Right atrium auricular region (tissue), 2 donors: ENCODE measurements around the gene GPRASP3. TPM values are rescaled to one million over a fixed set of nuclear protein-coding genes. Genes with fewer than 3 reads are reported as not detected.
A peak's percentile ranks its signal among the peaks of the same experiment; 100 is the strongest.

Experiments used
- DNase-seq: peaks from one replicate; pipeline ENCODE4 v3.0.0-alpha.2; 2019; ENCODE audit warnings: low spot score
- H3K27ac ChIP-seq, 2 donors: fragments of 200-600 bp; sonication (generic); 1 replicate in 1 of 2; 2 replicates in 1 of 2; pipeline ENCODE4 v1.5.1; 2016 to 2019
- H3K27me3 ChIP-seq, 2 donors: fragments of 200-600 bp; sonication (generic); one replicate each; pipeline versions ENCODE4 v1.5.1 to v1.6.0; 2017 to 2019
- H3K36me3 ChIP-seq: fragments of 200-600 bp; sonication (generic); one replicate; pipeline ENCODE4 v1.5.1; 2016
- H3K4me1 ChIP-seq, 2 donors: fragments of 200-600 bp; sonication (generic); one replicate each; pipeline versions ENCODE4 v1.5.1 to v1.6.0; 2017 to 2019
- H3K4me3 ChIP-seq, 2 donors: fragments of 200-600 bp; sonication (generic); 1 replicate in 1 of 2; 2 replicates in 1 of 2; pipeline ENCODE4 v1.5.1; 2017 to 2019; ENCODE audit warnings: mild to moderate bottlenecking in 1 of 2, moderate library complexity in 1 of 2
- H3K9me3 ChIP-seq, 2 donors: fragments of 200-600 bp; sonication (generic); one replicate each; pipeline ENCODE4 v1.5.1; 2019
- CTCF ChIP-seq, 2 donors: fragments of 200-600 bp; sonication (generic); IDR thresholded peaks; one replicate each; pipeline ENCODE4 v1.5.1; 2019; ENCODE audit warnings: antibody characterized with exemption in 2 of 2
- total RNA-seq, 2 donors: library from RNA; depleted of rRNA; stranded (reverse); fragments of >200 nt; gene quantifications; one replicate each; pipeline ENCODE4 v1.1.0, GENCODE V29; 2016

Gene GPRASP3
- total RNA-seq, 2 donors from 2014 or later, result 3.4 to 3.7 TPM

GRCh38 chrX:102767287-102767686, 46.7 kb downstream of the GPRASP3 start:
- H3K36me3 ChIP-seq, result no peaks in the 10 kb centered on the region
- no peak for DNase-seq
- no peaks in the 10 kb centered on the region for H3K4me1 ChIP-seq
- H3K9me3 ChIP-seq, result no peaks in the 10 kb centered on the region
- TF ChIP-seq CTCF (IDR thresholded peaks at IDR 0.05), result no peak
- H3K4me3 ChIP-seq, result no peak overlapping the region
- no peaks in the 10 kb centered on the region for H3K27me3 ChIP-seq
- no peak overlapping the region for H3K27ac ChIP-seq

- peak; percentile 89 for DNase-seq
- Histone ChIP-seq H3K36me3 (no peaks in the 10 kb centered on the region), H3K9me3 (no peaks in the 10 kb centered on the region), H3K27me3 (no peaks in the 10 kb centered on the region), H3K4me3 (peak overlapping the region; percentile 54 to 56), H3K4me1 (no peaks in the 10 kb centered on the region), H3K27ac (peak overlapping the region; percentile 33 to 55)
- no peak for TF ChIP-seq CTCF (IDR thresholded peaks at IDR 0.05)
These were observed 48.6 kb downstream of the GPRASP3 start for GRCh38 chrX:102768987-102769761.

Other genes starting within 250 kb of the GPRASP3 start
- not detected for gene TCP11X2, start 248.9 kb upstream of the GPRASP3 start, total RNA-seq
- 1 to 10 TPM in 1 of 2 donors, not detected in 1; 1.5 TPM for gene TMSB15A, start 204.0 kb upstream of the GPRASP3 start, total RNA-seq
- gene ARMCX5, start 121.2 kb upstream of the GPRASP3 start, total RNA-seq, result 1 to 10 TPM; 7.5 to 7.9 TPM
- 10 to 100 TPM; 11.4 to 18.6 TPM for gene GPRASP1, start 69.3 kb upstream of the GPRASP3 start, total RNA-seq
- 10 to 100 TPM; 14.8 to 21.9 TPM for gene GPRASP2, start 8.3 kb upstream of the GPRASP3 start, total RNA-seq
- 1 to 10 TPM in 1 of 2 donors, not detected in 1; 1.6 TPM for gene RAB40AL, start 216.5 kb downstream of the GPRASP3 start, total RNA-seq